ENCODE measurements around the gene RD3L. TPM values are rescaled to one million over a fixed set of nuclear protein-coding genes. Genes with fewer than 3 reads are reported as not detected.

RD3L gene
- total RNA-seq, 1 donor from 2014 or later, result not detected

GRCh38 chr14:103941462-103941861 is 867 bp downstream of the RD3L start:
- ATAC-seq (ENCODE audit: low read depth) (no peak), DNase-seq (no peak)
- Mint-ChIP-seq H3K27ac (no peak overlapping the region), H3K4me1 (no peaks in the 10 kb centered on the region), H3K27me3 (peaks cover 29% of the 10 kb centered on the region), H3K9me3 (no peaks in the 10 kb centered on the region), H3K36me3 (ENCODE audit: low read depth) (no peaks in the 10 kb centered on the region), H3K4me3 (no peak overlapping the region)
- no peak for TF ChIP-seq CTCF (IDR thresholded peaks at IDR 0.05)
- ChIA-PET POLR2A (no interaction called here), CTCF (interaction anchor here (1.2 kb wide), 1 partner anchor 133 kb away, joined by 3 read pairs; no protein-coding TSS in a partner anchor)
- intact Hi-C loops (cut with micrococcal nuclease), result no loop called here

- intact Hi-C loops (cut with micrococcal nuclease), result no loop called here
- no peak for TF ChIP-seq CTCF (IDR thresholded peaks at IDR 0.05)
- H3K36me3 Mint-ChIP-seq (ENCODE audit: low read depth), result no peaks in the 10 kb centered on the region
- no peaks in the 10 kb centered on the region for H3K27me3 Mint-ChIP-seq
- no peak overlapping the region for H3K27ac Mint-ChIP-seq
- H3K4me3 Mint-ChIP-seq, result no peak overlapping the region
- ATAC-seq (ENCODE audit: low read depth) (no peak), DNase-seq (no peak)
- H3K9me3 Mint-ChIP-seq, result no peaks in the 10 kb centered on the region
- ChIA-PET CTCF (no interaction called here), POLR2A (no interaction called here)
- peaks cover 4% of the 10 kb centered on the region for H3K4me1 Mint-ChIP-seq
Measured at GRCh38 chr14:103935102-103935501, 7.2 kb downstream of the RD3L start.

- H3K27me3 Mint-ChIP-seq, result no peaks in the 10 kb centered on the region
- H3K27ac Mint-ChIP-seq, result no peak overlapping the region
- DNase-seq (no peak), ATAC-seq (ENCODE audit: low read depth) (no peak)
- ChIA-PET CTCF (interaction anchor here (1.3 kb wide), 1 partner anchor 123 kb away, joined by 3 read pairs; no protein-coding TSS in a partner anchor), POLR2A (no interaction called here)
- no peaks in the 10 kb centered on the region for H3K36me3 Mint-ChIP-seq (ENCODE audit: low read depth)
- intact Hi-C loops (cut with micrococcal nuclease), result no loop called here
- H3K9me3 Mint-ChIP-seq, result no peaks in the 10 kb centered on the region
- TF ChIP-seq CTCF (IDR thresholded peaks at IDR 0.05), result no peak
- H3K4me1 Mint-ChIP-seq, result peaks cover 4% of the 10 kb centered on the region
- H3K4me3 Mint-ChIP-seq, result no peak overlapping the region
Measured at GRCh38 chr14:103932791-103933490, 9.4 kb downstream of the RD3L start.

GRCh38 chr14:103931422-103931821 is 10.9 kb downstream of the RD3L start:
- Mint-ChIP-seq H3K4me3 (no peak overlapping the region), H3K36me3 (ENCODE audit: low read depth) (no peaks in the 10 kb centered on the region), H3K27me3 (no peaks in the 10 kb centered on the region), H3K27ac (no peak overlapping the region), H3K4me1 (peaks cover 4% of the 10 kb centered on the region), H3K9me3 (no peaks in the 10 kb centered on the region)
- ChIA-PET CTCF (no interaction called here), POLR2A (interaction anchor here (0.7 kb wide), 1 partner anchor 310 kb away, joined by 3 read pairs; no protein-coding TSS in a partner anchor)
- no peak for TF ChIP-seq CTCF (IDR thresholded peaks at IDR 0.05)
- DNase-seq (no peak), ATAC-seq (ENCODE audit: low read depth) (no peak)
- intact Hi-C loops (cut with micrococcal nuclease), result no loop called here

GRCh38 chr14:103930051-103930604 is 12.2 kb downstream of the RD3L start:
- intact Hi-C loops (cut with micrococcal nuclease), result no loop called here
- Mint-ChIP-seq H3K27me3 (no peaks in the 10 kb centered on the region), H3K4me1 (peaks cover 4% of the 10 kb centered on the region), H3K4me3 (no peak overlapping the region), H3K36me3 (ENCODE audit: low read depth) (no peaks in the 10 kb centered on the region), H3K27ac (no peak overlapping the region), H3K9me3 (no peaks in the 10 kb centered on the region)
- DNase-seq, result no peak
- ChIA-PET CTCF (no interaction called here), POLR2A (no interaction called here)
- ATAC-seq (ENCODE audit: low read depth), result no peak
- no peak for TF ChIP-seq CTCF (IDR thresholded peaks at IDR 0.05)

Measured in activated B cell treated with CpG ODN at 0.5 μM for 24 hours (primary cell).